RWPE1 (cell line): Measurements from ENCODE around the gene USP17L28.
A peak's percentile ranks its signal among the peaks of the same experiment; 100 is the strongest.
"Not testable (repeated sequence)": the region's sequence is repeated elsewhere in the genome, so short reads cannot be mapped to it uniquely, and the experiment has no call there.

Experiments used
- CTCF ChIA-PET: fragments of 350-600 bp; sonication (Branson Sonifier 250); formaldehyde crosslinking; extraction: SDS; loops from one replicate; lab custom pipeline; 2021; lab: Yijun Ruan, JAX
- POLR2A ChIA-PET: fragments of 400-600 bp; formaldehyde crosslinking; extraction: SDS; loops from one replicate; lab custom pipeline; 2020; ENCODE audit warnings: antibody characterized with exemption; ENCODE audit not compliant: low non-redundant PET; lab: Yijun Ruan, JAX
- DNase-seq: peaks from one replicate; pipeline ENCODE4 v3.0.0; 2012; ENCODE audit warnings: low spot score
- H3K27ac ChIP-seq: fragments of 450-650 bp; 2 replicates; pipeline ENCODE4 v1.5.1; 2017
- CTCF ChIP-seq: fragments of 450-650 bp; conservative IDR thresholded peaks from 2 replicates; pipeline ENCODE4 v1.5.1; 2017; ENCODE audit warnings: low read depth, mild to moderate bottlenecking

The USP17L28 gene

GRCh38 chr4:9348593-9348992, at the start of gene USP17L28:
Gene USP17L28, plus strand, starts transcription at chr4:9348893. Its CDS starts 0 bp downstream, at chr4:9348893.
- H3K27ac ChIP-seq, DNase-seq, POLR2A ChIA-PET, CTCF ChIA-PET: not testable (repeated sequence)

- H3K27ac ChIP-seq, DNase-seq, POLR2A ChIA-PET, CTCF ChIA-PET: not testable (repeated sequence)
Measured at GRCh38 chr4:9324191-9324590, 24.5 kb upstream of the USP17L28 start.

- POLR2A ChIA-PET, DNase-seq, CTCF ChIA-PET, H3K27ac ChIP-seq: not testable (repeated sequence)
Measured at GRCh38 chr4:9324865-9325264, 23.8 kb upstream of the USP17L28 start, which contains the start of gene USP17L24. Gene USP17L24, plus strand, starts transcription at chr4:9325165. Its CDS starts 0 bp downstream, at chr4:9325165.

- H3K27ac ChIP-seq, DNase-seq, POLR2A ChIA-PET, CTCF ChIA-PET: not testable (repeated sequence)
Measured at GRCh38 chr4:9329611-9330010, 19.1 kb upstream of the USP17L28 start, which contains the start of gene USP17L25. Gene USP17L25, plus strand, starts transcription at chr4:9329911. Its CDS starts 0 bp downstream, at chr4:9329911.

- DNase-seq, CTCF ChIA-PET, H3K27ac ChIP-seq, POLR2A ChIA-PET: not testable (repeated sequence)
Measured at GRCh38 chr4:9334358-9334757, 14.3 kb upstream of the USP17L28 start, which contains the start of gene USP17L26. Gene USP17L26, plus strand, starts transcription at chr4:9334658. Its CDS starts 0 bp downstream, at chr4:9334658.

- CTCF ChIA-PET, DNase-seq, H3K27ac ChIP-seq, POLR2A ChIA-PET: not testable (repeated sequence)
Measured at GRCh38 chr4:9339103-9339502, 9.6 kb upstream of the USP17L28 start, which contains the start of gene USP17L5. Gene USP17L5, plus strand, starts transcription at chr4:9339403. Its CDS starts 0 bp downstream, at chr4:9339403.

GRCh38 chr4:9343848-9344247, 4.8 kb upstream of the USP17L28 start, which contains the start of gene USP17L27:
Gene USP17L27, plus strand, starts transcription at chr4:9344148. Its CDS starts 0 bp downstream, at chr4:9344148.
- POLR2A ChIA-PET, DNase-seq, H3K27ac ChIP-seq, CTCF ChIA-PET: not testable (repeated sequence)

GRCh38 chr4:9350866-9351265, 2.2 kb downstream of the USP17L28 start:
- H3K27ac ChIP-seq, DNase-seq, POLR2A ChIA-PET, CTCF ChIA-PET: not testable (repeated sequence)

GRCh38 chr4:9353338-9353737, 4.6 kb downstream of the USP17L28 start, which contains the start of gene USP17L29:
Gene USP17L29, plus strand, starts transcription at chr4:9353638. Its CDS starts 0 bp downstream, at chr4:9353638.
- H3K27ac ChIP-seq, CTCF ChIA-PET, DNase-seq, POLR2A ChIA-PET: not testable (repeated sequence)

- H3K27ac ChIP-seq, POLR2A ChIA-PET, CTCF ChIA-PET, DNase-seq: not testable (repeated sequence)
Measured at GRCh38 chr4:9362829-9363228, 14.1 kb downstream of the USP17L28 start, which contains the start of gene USP17L30. Gene USP17L30, plus strand, starts transcription at chr4:9363129. Its CDS starts 0 bp downstream, at chr4:9363129.

GRCh38 chr4:9379881-9380280, 31.2 kb downstream of the USP17L28 start:
- DNase-seq, H3K27ac ChIP-seq, CTCF ChIA-PET, POLR2A ChIA-PET: not testable (repeated sequence)

GRCh38 chr4:9381012-9381534, 32.4 kb downstream of the USP17L28 start:
- TF ChIP-seq CTCF: peak; percentile 34
- CTCF ChIA-PET, H3K27ac ChIP-seq, DNase-seq, POLR2A ChIA-PET: not testable (repeated sequence)
